ENCODE results near the gene TXNRD2.
A peak's percentile ranks its signal among the peaks of the same experiment; 100 is the strongest.

The TXNRD2 gene

DNA sequence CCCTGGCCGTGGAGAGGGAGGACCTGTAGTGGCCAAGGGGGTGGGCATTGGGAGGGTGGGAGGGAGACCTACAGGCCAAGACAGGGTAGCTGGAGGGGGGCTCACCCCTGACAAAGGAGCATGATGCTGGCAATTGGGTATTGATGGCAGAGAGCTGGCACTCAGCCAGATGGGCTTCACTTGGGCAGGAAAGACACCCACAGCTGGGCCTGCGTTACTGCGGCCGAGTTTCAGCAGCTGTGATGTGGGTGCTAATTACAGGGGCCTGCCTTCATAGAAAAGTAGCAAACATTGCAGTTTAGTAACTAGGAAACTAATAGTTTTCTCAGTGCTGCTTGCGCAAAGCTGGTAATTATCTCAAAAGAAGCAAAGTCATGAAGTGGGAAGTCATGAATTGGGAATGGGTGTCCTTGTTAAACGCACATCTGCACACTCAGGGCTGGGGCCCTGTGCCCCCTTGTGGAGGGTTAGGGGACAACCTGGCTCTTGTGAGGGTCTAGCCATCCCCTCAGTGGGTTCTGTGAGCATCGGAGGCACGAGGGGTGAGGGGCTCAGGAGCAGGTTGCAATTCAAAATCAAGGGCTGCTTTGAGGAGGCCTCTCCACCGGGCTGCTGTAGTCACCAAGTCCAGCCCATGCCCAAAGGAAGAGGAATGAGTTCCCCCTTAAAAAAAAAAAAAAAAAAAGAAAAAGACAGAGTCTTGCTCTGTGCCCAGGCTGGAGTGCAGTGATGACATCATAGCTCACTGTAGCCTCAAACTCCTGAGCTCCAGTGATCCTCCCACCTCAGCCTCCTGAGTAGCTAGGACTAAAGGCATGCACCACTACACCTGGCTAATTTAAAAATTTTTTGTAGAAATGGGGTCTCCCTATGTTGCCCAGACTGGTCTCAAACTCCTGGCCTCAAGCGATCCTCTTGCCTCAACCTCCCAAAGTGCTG is 24.4 kb upstream of the TXNRD2 start:
- peak; percentile 26 for DNase-seq

DNA sequence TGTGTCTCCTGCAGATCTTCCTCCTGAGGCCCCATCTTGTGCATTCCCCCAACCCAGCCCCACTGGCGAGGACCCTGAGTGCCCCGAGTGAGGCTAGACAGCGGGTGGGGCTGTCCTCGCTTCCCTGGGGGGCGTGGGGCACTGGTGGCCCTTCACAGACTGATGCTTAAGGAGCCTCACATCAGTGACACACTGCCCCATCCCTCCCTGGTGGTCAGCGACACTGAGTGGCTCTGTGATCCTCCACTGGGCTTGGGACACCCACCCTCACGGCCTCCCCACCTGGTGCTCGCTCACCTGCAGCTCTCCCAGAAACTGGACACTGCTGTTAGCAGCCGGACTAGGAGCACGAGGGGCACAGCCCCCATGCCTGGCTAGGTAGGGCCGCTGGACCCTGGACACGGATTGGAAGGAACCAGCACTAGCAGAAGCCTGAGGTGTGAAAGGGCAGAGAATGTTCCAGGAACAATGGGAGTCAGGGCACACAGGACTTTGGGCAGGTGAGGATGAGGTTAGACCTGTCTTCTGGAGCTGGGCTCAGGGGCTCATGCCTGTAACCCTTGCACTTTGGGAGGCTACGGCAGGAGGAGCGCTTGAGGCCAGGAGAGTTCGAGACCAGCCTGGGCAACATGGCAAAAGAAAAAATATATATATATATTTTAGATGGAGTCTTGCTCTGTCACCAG is 23.2 kb upstream of the TXNRD2 start:
- no peak for DNase-seq

DNA sequence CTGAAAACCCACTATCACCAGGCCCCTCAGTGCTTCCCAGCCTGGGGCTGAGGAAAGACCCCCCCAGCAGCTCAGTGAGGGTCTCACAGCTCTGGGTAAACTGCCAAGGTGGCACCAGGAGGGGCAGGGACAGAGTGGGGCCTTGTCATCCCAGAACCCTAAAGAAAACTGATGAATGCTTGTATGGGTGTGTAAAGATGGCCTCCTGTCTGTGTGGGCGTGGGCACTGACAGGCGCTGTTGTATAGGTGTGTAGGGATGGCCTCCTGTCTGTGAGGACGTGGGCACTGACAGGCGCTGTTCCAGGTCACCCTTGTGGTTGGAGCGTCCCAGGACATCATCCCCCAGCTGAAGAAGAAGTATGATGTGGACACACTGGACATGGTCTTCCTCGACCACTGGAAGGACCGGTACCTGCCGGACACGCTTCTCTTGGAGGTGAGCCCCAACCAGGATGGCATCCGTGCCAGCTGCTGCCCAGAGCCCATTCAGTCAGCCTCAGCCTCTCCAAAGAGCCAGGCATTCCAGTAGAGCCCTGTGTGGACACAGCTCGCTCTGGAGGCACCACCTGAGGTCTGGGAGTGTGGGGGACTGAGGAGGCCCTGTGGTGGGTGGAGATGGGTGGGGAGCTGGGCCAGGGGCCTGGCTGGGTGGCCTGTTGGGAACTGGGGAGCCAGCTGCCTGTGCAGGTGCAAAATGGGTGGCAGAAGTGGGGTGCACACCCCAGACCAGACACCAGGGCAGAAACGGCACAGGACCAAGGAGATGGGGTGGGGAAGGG is 22.4 kb upstream of the TXNRD2 start:
- DNase-seq = no peak

DNA sequence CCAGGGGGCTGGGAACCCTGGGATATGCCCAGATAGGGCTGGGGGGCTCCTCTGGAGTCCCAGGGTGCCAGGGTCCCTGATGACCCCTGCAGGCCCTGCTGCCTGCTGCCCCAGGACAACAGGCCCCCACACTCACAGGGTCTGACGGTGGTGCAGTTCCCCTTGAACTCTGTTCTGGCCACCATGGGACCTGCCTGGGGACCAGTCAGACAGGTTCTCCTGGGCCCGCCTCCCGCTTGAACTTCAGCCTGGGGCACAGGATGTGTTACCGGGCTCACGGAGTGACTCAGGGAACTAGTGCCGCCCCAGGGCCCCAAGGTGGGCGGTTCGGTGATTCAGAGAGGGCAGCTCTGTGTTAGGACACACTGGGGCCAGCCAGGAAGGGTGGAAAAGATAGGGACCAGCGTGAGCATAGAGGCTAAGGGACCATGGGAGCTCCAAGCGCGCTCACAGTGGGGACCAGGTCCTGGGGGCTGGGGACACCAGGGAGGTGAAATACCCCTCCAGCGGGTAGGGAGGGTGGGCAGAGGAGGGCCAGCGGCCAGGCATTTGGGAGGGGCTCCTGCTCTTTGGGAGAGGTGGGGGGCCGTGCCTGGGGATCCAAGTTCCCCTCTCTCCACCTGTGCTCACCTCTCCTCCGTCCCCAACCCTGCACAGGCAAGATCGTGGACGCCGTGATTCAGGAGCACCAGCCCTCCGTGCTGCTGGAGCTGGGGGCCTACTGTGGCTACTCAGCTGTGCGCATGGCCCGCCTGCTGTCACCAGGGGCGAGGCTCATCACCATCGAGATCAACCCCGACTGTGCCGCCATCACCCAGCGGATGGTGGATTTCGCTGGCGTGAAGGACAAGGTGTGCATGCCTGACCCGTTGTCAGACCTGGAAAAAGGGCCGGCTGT is 21.5 kb upstream of the TXNRD2 start:
- no peak for DNase-seq

DNA sequence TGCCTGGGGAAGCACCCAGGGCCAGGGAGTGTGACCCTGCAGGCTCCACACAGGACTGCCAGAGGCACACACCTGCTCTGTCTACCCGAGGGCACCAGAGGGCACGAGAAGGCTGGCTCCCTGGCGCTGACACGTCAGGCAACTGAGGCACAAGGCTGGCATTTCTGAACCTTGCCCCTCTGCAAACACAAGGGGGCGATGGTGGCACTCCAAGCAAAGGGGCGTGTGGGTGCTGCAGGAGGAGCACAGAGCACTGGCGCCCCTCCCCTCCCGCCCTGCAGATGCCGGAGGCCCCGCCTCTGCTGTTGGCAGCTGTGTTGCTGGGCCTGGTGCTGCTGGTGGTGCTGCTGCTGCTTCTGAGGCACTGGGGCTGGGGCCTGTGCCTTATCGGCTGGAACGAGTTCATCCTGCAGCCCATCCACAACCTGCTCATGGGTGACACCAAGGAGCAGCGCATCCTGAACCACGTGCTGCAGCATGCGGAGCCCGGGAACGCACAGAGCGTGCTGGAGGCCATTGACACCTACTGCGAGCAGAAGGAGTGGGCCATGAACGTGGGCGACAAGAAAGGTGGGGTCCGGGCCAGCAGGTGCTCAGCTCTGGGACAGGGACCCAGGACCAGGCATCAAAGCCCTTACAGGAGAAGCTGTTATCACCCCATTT is 20.8 kb upstream of the TXNRD2 start:
- peak; percentile 81 for DNase-seq

DNA sequence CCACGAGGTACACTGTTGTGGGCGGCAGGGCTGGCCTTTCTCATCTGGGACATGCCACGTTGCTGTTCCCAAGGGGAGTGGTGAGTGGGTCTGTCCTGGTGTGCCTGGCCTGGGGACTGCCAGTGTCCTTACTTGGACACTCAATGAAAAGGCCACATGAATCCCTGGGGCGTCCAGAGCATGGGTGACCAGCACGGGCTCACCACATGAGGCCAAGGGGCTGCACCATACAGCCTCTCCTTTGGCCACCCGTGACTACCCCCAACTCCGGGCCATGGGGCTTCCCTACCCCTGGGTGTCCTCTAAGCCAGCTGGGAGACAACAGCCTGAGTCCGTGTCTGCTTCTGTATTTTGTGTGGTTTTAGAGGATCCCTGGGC is 20.2 kb upstream of the TXNRD2 start:
- no peak for DNase-seq

DNA sequence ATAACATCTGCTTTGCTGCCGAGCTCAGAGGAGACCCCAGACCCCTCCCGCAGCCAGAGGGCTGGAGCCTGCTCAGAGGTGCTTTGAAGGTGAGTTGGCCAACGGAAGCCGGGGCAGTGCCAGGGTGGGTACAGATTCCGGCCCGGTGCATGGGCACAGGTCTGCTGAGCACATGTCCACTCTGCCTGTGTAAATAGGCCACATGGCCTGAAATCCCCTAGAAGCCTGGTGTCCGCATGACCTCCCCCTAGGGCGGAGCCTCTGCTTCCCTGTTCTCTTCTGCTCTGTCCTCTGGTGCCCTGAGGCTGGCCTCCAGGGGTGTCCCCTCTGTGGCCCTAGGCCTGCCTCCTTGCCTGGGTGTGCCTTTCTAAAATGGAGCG is 19.6 kb upstream of the TXNRD2 start:
- DNase-seq = no peak

DNA sequence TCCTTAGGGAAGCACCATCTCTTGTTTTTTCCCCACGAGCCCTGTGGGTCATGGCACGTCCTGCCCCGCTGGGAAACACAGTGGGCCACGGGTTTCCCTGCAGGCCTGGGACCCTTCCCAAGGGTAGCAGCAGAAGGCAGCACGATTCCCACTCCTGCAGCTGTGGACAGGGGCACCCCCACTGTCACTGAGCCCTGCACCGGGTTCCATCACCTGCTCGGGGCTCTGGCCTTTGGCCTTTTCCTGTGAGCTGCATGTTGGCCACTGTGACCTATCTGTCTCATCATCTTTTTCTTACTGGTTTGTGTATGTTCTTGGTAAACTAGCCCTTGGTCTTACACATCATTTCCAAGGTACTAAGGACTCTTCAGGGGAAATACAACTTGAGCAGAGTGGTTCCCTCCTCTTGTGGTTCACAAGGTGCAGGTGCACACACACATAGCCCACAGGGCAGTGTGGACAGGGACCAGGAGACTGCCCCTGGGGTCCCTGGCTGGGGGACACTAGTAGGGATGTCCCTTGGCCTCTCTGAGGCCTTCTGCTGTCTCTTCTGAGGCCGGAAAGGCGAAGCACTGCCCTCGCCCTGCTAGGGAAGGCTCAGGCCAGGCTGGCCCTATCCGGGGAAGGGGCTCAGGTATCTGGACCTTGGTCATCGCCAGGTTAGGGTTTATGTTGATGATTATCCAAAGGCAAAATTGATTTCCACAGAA is 19.0 kb upstream of the TXNRD2 start:
- DNase-seq = no peak

DNA sequence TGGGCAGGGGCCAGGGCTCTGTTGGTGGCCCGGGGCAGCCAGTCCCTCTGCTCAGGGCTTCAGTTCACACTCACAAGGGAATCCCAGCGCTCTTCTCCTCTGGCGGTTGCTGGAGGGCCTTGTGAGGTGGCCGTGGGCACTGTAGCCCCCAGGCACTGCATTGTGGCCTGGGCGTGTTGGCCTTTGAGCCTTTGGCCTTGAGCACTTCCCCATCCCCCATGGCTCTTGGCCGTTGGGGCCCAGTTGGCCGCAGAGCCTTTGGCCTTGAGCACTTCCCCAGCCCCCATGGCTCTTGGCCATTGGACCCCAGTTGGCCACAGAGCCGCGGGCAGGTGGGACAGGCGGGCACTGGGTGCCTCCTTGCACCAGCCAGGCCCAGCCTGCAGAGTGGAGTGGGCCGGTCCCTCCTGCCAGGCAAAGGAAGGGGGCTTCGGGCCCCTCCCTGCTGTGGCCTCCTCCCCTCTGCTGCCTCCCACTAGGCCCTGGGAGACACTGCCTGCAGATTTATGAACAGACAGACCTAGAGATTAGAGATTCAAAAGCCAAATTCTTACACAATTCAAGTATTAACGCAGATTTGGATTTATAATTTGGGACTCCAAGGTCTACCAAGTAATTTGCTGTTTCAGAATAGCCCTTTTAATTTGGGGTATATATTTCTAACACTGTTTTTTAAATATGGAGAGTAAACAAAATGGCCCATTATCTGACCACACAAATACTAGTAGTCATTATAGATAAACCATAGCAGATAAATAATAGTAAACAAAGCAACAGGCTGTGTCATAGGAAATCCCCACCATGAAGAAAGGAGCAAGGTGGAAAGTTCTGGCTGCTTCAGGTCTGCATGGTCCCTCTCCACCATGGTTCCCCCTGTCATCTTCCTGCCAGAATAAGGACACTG is 18.2 kb upstream of the TXNRD2 start:
- DNase-seq = no peak

DNA sequence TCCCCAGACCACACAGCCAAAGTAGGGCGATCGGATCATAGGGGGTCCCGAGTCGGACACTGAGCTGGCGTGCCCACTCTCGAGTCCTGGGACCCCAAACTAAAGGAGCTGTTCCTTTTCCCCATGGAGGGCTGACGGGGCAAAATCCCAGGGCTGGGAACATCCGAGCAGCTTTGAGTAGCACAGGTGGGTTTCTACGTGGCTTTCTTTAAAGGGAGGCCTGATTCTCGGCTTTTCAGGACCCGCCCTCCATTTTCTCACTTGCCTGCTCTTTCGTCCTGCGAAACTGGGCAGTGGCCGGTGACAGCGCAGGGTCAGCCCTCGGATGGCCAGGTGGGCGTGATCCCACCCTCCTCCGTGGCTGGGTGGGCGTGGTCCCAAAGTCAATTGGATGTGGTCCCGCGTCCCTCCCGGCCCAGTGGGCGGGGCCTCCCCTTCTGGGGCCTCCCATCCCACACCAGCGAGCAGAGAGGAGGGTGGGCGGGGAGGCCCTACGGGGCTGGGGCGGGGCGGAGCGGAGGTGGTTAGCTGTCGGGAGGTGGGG is 17.5 kb upstream of the TXNRD2 start:
- DNase-seq = no peak

DNA sequence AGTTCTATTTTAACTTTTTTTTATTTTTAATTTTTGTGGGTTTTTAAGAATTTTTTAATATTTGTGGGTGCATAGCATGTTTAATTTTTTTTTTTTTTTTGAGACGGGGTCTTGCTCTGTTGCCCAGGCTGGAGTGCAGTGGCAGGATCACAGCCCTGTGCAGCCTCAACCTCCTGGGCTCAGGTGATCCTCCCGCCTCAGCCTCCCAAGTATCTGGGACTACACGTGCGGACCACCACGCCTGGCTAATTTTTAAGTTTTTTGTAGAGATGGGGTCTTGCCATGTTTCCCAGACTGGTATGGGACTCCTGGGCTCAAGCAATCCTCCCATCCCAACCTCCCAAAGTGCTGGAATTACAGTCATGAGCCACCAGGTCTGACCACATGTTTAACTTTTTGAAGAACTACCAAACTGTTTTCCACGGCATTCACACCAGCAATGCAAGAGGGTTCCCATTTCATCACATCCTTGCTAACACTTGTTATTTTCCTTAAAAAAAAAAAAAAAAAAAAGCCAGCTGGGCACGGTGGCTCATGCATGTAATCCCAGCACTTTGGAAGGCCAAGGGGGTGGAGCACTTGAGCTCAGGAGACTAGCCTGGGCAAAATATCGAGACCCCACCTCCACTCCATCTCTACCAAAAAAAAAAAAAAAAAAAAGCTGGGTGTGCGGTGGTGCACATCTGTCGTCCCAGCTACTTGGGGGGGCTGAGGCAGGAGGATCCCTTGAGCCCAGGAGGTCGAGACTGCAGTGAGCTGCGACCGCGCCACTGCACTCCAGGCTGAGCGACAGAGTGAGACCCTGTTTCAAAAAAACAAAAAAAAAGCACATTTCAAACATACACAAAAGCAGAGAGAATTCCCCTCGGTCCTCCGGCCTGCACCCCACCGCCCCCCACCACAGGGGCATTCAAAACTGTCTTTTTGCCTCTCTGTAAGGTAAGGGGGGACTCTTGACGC is 16.7 kb upstream of the TXNRD2 start:
- no peak for DNase-seq

DNA sequence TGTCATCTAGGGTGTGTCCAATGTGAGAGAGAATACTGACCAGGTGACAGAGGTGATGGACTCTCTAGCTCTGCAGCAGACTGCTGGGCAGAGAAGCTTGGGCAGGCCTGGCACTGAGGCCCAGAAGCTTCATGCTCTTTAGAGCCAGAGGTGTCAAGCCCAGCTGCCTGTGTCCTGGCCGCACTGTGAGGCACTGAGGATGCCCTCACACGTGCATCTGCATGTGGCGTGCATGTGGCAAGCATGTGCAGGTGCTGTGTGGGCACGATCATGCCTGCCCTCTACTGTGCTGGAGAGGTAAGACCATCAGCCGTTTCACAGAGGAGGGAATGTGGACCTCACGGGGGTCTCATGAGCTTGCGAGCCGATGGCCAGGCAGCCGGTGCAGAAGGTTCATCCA is 15.8 kb upstream of the TXNRD2 start:
- no peak for DNase-seq

DNA sequence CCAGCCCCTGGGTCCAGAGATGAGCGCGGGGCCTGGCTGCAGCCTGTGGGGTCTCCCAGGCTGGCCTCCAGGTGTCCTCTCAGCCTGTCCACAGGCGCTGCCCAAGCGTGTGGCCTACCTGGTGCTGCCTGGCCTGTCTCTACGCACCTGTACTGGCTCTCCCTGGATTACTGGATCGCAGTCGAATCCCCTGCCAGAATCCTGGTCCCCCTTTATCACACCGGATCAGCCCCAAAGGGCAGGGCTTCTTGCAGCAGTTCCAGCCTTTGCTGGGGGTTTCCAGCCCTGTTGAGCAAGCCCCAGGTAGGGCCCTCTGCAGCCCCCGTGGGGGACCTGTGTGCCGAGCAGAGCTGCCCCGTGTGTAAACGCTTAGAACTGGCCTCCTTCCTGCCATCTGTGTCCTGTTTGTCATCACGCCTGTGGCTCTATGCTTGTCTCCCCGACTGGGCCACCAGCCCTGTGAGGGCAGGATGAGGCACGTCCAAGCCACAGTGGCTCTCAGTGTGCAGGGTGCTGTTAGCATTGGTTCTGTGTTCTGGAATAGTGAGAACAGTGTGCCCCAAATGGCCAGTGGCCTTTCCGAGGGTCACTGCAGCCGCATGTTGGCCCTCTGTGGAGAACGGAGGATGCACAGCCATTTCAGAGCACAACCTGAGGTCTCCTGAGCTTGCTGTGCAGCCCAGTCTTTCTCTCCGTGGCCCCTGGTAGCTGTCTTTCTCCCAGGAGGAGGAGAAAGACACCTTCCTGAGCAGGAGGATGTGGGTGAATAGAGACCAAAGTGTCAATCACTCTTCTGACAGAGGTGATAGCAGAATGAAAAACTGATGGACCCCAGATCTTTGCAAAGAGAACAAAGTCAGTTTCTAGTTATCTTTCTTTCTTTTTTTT is 13.9 kb upstream of the TXNRD2 start:
- DNase-seq = no peak

DNA sequence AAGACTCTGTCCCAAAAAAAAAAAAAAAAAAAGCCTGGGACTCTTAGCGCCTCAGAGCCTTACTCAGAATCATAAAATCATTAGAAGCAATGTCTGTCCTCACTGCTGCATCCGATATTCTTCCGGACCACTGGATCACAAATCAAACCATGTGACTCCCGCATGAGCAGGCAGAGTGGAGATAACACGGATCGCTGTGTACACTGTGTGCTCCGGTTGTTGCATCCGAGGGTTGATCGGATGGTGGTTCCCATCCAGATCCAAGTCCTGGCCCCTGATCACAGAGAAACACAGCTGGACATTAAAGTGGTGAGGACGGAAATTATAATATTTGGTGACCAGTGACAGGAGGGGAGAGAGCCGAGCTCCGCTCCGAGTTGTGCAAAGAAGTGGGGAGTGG is 9.7 kb upstream of the TXNRD2 start:
- DNase-seq = no peak

DNA sequence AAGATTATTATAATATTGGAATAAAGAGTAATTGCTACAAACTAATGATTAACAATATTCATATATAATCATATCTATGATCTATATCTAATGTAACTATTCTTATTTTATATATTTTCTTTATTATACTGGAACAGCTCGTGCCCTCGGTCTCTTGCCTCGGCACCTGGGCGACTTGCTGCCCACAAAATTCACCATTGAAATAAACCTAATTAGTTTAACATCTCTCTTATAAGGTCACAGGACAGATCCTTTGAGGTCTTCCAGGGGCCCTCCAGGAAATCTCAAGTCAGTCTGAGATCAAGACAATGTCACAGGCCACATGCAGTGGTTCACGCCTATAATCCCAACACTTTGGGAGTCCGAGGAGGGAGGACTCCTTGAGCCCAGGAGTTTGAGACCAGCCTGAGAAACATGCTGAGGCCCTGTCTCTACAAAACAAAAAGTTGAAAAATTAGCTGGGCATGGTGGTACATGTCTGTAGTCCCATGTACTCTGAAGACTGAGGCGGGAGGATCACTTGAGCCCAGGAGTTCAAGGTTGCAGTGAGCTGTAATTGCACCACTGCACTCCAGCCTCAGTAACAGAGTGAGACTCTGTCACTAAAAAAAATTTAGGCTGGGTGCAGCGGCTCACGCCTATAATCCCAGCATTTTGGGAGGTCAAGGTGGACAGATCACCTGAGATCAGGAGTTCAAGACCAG is 6.6 kb upstream of the TXNRD2 start:
- DNase-seq = no peak

DNA sequence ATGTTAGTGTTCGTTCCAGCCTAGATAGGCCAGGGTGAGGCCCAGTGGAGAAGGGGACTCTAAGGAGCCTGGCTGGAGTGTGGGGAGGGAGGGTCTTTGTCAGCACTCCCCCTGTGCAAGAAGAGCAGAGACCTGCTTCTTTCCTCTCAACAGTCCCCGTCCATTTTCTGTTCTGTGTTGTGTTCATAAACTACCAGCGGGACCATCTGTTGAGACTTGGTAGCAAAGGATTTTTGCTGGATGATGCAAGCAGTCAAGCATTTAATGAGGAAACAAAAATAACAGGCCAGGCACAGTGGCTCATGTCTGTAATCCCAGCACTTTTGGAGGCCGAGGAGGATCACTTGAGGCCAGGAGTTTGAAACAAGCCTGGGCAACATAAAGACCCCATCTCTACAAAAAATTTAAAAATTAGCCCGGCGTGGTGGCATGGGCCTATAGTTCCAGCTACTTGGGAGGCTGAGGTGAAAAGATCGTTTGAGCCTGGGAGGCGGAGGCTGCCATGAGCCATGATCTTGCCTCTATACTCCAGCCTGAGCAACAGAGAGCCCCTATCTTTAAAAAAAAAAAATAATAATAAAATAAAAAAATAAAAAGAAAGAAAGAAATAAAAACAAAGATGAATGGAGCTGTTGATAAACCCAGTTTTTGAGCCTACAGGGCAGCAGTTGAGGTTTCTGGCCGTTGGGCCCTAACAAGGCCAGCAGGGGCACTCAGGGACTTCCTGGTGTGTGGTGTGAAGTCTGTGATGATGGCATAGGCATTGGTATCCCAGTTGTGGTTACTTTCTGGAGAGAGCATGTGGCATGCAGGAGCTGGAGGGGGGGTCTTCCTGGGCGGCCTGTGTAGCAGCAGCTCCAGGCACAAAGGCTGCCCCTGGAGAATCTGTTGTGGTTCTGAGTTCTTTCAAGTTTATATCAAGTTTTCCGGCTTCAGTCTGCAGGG is 1.7 kb upstream of the TXNRD2 start:
- no peak for DNase-seq
